Left ventricle myocardium inferior (tissue), 1 donor: ENCODE measurements around the gene DPP10. TPM values are rescaled to one million over a fixed set of nuclear protein-coding genes. Genes with fewer than 3 reads are reported as not detected.

Experiments used
- DNase-seq: peaks from one replicate; pipeline ENCODE4 v3.0.0-alpha.2; 2020
- H3K27ac ChIP-seq: fragments of 200-600 bp; replicated peaks from 2 replicates; pipeline ENCODE4 v1.8.0; 2021
- H3K27me3 ChIP-seq: fragments of 200-600 bp; 2 replicates; pipeline ENCODE4 v1.8.0; 2021; ENCODE audit warnings: low read depth
- H3K36me3 ChIP-seq: fragments of 200-600 bp; 2 replicates; pipeline ENCODE4 v1.8.0; 2021
- H3K4me1 ChIP-seq: fragments of 200-600 bp; 2 replicates; pipeline ENCODE4 v1.8.0; 2021
- H3K4me3 ChIP-seq: fragments of 200-600 bp; 2 replicates; pipeline ENCODE4 v1.8.0; 2021; ENCODE audit warnings: mild to moderate bottlenecking, moderate library complexity
- H3K9me3 ChIP-seq: fragments of 200-600 bp; replicated peaks from 2 replicates; pipeline ENCODE4 v1.8.0; 2021
- intact Hi-C: fragments of 100-400 bp; cut with micrococcal nuclease; formaldehyde crosslinking; loops from one replicate; pipeline ENCODE4 v1.11.0; 2022
- total RNA-seq: library from RNA; stranded (reverse); fragmentation: NEBNext Ultra II Directional; extraction: Animal tissue kit (Norgen Biotek cat#: 25700); gene quantifications from one replicate; pipeline ENCODE4 v1.2.1, GENCODE V29; 2021
- TF ChIP-seq, protein P1 (sequence below): fragments of 200-600 bp; IDR thresholded peaks from 2 replicates; pipeline ENCODE4 v1.8.0; 2021; ENCODE audit warnings: antibody characterized with exemption, mild to moderate bottlenecking, borderline replicate concordance
- donor health status: DM: no; HTN: yes; CAD: no; lungs with severe emphysema.

DPP10 gene
- total RNA-seq, 1 donor from 2014 or later = 0.16 TPM

DNA sequence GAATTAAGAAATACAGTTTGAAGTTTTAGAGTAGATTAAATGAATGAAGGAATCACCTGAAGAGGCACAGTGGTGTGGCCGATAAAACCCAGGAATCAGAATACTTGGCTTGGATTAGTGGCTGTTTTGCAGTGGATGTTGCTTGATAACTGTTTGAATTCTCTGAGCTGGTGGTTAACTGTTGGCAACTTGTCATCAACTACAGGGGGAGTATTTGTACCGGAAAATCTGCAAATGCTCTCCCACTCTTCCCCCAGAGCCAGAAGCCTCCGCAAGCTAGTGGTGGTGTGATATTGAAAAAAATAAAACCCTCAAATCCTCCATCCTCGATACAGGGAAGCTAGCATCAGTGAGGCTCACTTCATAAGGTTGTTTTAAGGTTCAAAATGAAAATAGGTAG, 326.7 kb downstream of the DPP10 start:
- no peak for DNase-seq

GRCh38 chr2:114769991-114770390, 327.6 kb downstream of the DPP10 start:
- TF ChIP-seq, protein P1, sequence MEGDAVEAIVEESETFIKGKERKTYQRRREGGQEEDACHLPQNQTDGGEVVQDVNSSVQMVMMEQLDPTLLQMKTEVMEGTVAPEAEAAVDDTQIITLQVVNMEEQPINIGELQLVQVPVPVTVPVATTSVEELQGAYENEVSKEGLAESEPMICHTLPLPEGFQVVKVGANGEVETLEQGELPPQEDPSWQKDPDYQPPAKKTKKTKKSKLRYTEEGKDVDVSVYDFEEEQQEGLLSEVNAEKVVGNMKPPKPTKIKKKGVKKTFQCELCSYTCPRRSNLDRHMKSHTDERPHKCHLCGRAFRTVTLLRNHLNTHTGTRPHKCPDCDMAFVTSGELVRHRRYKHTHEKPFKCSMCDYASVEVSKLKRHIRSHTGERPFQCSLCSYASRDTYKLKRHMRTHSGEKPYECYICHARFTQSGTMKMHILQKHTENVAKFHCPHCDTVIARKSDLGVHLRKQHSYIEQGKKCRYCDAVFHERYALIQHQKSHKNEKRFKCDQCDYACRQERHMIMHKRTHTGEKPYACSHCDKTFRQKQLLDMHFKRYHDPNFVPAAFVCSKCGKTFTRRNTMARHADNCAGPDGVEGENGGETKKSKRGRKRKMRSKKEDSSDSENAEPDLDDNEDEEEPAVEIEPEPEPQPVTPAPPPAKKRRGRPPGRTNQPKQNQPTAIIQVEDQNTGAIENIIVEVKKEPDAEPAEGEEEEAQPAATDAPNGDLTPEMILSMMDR = no peak
- Histone ChIP-seq H3K27me3 (no peaks in the 10 kb centered on the region), H3K27ac (no peak overlapping the region), H3K4me1 (no peaks in the 10 kb centered on the region), H3K4me3 (no peak overlapping the region), H3K36me3 (no peaks in the 10 kb centered on the region), H3K9me3 (no peaks in the 10 kb centered on the region)
- DNase-seq = no peak
- intact Hi-C loops = no loop called here

More for the DNA sequence above, 326.7 kb downstream of the DPP10 start:
- H3K27me3 ChIP-seq = no peaks in the 10 kb centered on the region
- H3K9me3 ChIP-seq = no peaks in the 10 kb centered on the region
- no peaks in the 10 kb centered on the region for H3K36me3 ChIP-seq
- TF ChIP-seq, protein P1 = no peak
- H3K4me1 ChIP-seq = no peaks in the 10 kb centered on the region
- intact Hi-C loops = no loop called here
- no peak overlapping the region for H3K27ac ChIP-seq
- H3K4me3 ChIP-seq = no peak overlapping the region

GRCh38 chr2:114784046-114784445, 341.6 kb downstream of the DPP10 start:
- H3K9me3 ChIP-seq = no peaks in the 10 kb centered on the region
- H3K27ac ChIP-seq = no peak overlapping the region
- peaks cover 13% of the 10 kb centered on the region for H3K4me1 ChIP-seq
- DNase-seq = no peak
- H3K36me3 ChIP-seq = no peaks in the 10 kb centered on the region
- no peaks in the 10 kb centered on the region for H3K27me3 ChIP-seq
- TF ChIP-seq, protein P1 = no peak
- intact Hi-C loops = no loop called here
- no peak overlapping the region for H3K4me3 ChIP-seq

DNA sequence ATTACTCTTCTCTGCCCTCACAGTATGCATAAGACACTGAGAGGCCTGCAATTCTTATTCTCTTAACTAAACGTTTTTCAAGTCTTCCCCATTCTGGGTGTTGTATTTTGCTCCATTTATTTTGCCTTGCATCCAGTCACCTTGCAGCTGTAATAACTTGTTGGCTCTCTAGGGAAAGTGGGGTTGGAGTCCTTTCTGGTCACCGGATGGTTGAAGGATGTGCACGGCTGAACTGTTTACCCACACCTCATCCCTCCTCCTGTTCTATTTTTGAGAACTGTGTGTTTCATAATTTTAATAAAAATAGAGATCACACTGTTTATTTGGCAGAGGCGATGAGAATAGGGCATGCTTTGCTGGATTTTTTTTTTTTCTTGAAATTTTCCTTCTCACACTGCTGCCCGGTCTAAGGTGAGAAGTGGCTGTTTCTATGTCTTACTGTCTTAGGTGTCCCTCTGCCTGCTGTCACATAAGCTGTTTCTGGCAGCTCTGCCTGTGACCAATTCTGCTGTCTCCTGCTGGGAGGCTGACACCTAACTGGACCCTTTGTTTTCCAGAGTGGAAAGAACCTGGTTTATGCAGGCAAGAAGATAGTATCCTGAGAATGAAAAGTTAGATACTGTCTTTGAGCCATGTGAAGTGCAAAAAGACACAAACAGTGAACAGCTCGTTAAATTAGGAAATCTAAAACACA, 342.6 kb downstream of the DPP10 start:
- no peaks in the 10 kb centered on the region for H3K27me3 ChIP-seq
- TF ChIP-seq, protein P1 = no peak
- no peak for DNase-seq
- intact Hi-C loops = no loop called here
- H3K27ac ChIP-seq = no peak overlapping the region
- no peaks in the 10 kb centered on the region for H3K9me3 ChIP-seq
- peaks cover 13% of the 10 kb centered on the region for H3K4me1 ChIP-seq
- no peaks in the 10 kb centered on the region for H3K36me3 ChIP-seq
- H3K4me3 ChIP-seq = no peak overlapping the region

DNA sequence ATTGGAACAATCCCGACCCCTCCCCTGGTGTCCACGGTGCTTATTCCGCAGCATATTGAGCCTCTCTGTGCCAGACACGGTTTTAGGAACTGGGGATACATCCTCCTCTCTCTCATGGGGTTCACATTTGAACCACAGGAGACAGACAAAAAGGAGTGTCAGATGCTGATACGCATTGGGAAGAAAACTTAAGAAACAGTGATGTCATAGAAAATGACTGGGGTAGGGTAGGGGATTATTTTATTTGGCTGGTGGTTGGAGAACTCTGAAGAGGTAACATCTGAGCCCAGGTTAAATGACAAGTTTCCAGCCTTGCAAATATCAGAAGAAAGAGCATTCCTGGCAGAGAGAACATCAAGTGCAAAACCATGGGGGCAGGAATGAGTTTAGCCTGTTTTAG, 344.5 kb downstream of the DPP10 start:
- no peak overlapping the region for H3K4me3 ChIP-seq
- DNase-seq = no peak
- H3K27me3 ChIP-seq = no peaks in the 10 kb centered on the region
- no peaks in the 10 kb centered on the region for H3K36me3 ChIP-seq
- H3K27ac ChIP-seq = no peak overlapping the region
- intact Hi-C loops = no loop called here
- peaks cover 13% of the 10 kb centered on the region for H3K4me1 ChIP-seq
- TF ChIP-seq, protein P1 = no peak
- H3K9me3 ChIP-seq = no peaks in the 10 kb centered on the region
